ENCODE measurements around the gene MISFA. TPM values are rescaled to one million over a fixed set of nuclear protein-coding genes. Genes with fewer than 3 reads are reported as not detected.
"Not testable (repeated sequence)": the region's sequence is repeated elsewhere in the genome, so short reads cannot be mapped to it uniquely, and the experiment has no call there.

MISFA gene
- 10 to 100 TPM in 1 of 10 donors, 1 to 10 TPM in 9; 2.6 to 10.5 (median 4.4) TPM for polyA plus RNA-seq (ENCODE audit: insufficient read length in 10 of 10)
- long read RNA-seq, donor 1, partial matches to known transcripts: 0 of 6 reads
- long read RNA-seq, donor 1, other reads (novel, unspliced or antisense): 6 of 6 reads
- long read RNA-seq, donor 2: 0 reads
- long read RNA-seq, donor 3: 0 reads
- long read RNA-seq, donor 4: 0 reads
- long read RNA-seq, donor 5, partial matches to known transcripts: 19 of 24 reads
- long read RNA-seq, donor 5, other reads (novel, unspliced or antisense): 5 of 24 reads
- long read RNA-seq, donor 6: 0 reads
- long read RNA-seq, donor 7, partial matches to known transcripts: 21 of 21 reads
- long read RNA-seq, donor 7, other reads (novel, unspliced or antisense): 0 of 21 reads
- long read RNA-seq, donor 8: 0 reads
- long read RNA-seq, donor 9: 0 reads

DNA sequence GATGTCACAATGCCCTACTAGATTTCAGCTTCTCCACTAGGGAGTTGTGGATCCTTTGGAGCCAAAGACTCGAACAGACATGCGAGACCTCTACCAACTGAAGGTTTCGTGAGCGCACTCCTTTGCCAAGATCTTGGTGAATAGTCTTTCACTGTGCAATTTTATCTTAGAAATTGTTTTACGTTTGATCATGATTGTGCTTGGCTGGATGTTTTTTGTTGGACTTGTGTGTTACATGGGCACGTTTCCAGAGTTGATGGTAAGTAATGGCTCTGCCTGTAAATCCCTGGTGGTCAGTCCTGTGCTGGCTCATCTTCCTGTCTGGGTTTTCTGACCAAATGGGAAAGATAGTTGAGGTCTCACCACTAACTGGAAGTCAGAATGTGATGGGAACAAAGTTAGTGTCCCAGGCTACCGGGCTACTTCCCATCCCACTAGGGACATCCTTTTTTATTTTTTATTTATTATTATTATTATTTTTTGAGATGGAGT, at the start of gene MISFA:
Gene MISFA, plus strand, starts transcription at position 51 of the 492 bp plus-strand sequence. Its CDS starts 140 bp downstream, at position 191.
- no peak for DNase-seq

- DNase-seq: no peak
These were observed 36.4 kb upstream of the MISFA start for GRCh38 chr11:18563090-18563730.

- no peak for DNase-seq
These were observed 35.4 kb upstream of the MISFA start for GRCh38 chr11:18564149-18564548.

GRCh38 chr11:18566406-18566805, 33.2 kb upstream of the MISFA start:
- no peak for DNase-seq

GRCh38 chr11:18567081-18567480, 32.5 kb upstream of the MISFA start:
- DNase-seq: no peak

GRCh38 chr11:18575361-18575760, 24.2 kb upstream of the MISFA start:
- DNase-seq: no peak

- DNase-seq: no peak
These were observed 20.5 kb upstream of the MISFA start for GRCh38 chr11:18578975-18579598.

DNA sequence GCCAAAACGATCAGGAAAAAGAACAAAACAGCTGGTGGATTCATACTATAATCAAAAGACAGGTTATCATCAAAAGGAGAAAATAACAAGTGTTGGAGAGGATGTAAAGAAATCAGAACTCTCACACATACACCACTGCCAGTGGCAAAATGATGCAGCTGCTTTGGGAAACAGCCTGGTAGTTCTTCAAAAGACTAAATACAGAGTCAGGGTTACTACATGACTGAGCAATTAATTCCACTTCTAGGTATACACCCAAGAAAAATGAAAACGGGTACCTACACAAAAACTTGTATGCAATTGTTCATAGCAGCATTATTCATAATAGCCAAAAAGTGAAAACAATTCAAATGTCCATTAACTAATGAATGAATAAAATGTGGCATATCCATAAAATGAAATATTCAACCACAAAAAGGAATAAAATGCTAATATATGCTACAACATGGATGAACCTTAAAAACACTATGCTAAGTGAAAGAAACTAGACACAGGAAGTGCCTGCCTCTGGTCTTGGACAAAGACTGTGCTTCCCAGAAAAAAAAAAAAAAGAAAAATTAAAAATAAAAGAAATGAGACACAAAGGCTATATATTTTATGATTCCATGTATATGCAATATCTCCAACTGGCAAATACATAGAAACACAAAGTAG, 19.3 kb upstream of the MISFA start:
- DNase-seq: no peak

- no peak for DNase-seq
These were observed 17.8 kb upstream of the MISFA start for GRCh38 chr11:18581825-18582224.

GRCh38 chr11:18588297-18589252, 11.0 kb upstream of the MISFA start, which contains the start of gene UEVLD:
Gene UEVLD, minus strand, starts transcription at chr11:18588734. Its CDS starts 80 bp downstream, at chr11:18588654.
- DNase-seq: peak; percentile 89 to 97 (median 94)

DNA sequence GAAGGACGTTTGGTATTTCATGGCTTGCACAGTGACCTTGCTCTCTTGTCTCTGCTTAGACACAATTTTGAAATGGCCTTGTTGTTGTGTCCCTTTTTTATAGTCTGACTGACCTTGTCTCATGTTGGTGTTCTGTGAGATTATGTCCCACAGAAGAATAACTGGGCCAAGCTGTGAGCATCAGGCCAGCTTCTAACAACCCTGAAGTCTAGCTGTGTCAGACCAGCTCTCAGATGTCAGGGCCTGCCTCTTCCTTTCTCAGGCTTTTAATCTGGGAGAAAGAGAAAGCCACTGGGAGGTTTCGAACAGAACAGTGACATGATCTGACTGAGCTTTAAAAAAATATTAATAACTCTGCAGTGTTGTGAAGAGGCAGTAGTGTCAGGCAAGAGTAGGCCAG, 9.0 kb upstream of the MISFA start:
- no peak for DNase-seq

DNA sequence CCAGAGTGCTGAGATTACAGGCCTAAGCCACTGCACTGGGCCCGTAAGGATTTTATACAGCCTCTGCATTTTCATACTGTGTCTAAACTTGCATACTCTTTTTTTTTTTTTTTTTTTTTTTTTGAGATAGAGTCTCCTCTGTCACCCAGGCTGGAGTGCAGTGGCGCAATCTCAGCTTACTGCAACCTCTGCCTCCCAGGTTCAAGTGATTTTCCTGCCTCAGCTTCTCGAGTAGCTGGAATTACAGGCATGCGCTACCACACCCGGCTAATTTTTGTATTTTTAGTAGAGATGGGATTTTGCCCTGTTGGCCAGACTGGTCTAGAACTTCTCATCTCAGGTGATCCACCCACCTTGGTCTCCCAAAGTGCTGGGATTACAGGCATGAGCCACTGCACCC, 5.5 kb upstream of the MISFA start:
- not testable (repeated sequence) for DNase-seq

DNA sequence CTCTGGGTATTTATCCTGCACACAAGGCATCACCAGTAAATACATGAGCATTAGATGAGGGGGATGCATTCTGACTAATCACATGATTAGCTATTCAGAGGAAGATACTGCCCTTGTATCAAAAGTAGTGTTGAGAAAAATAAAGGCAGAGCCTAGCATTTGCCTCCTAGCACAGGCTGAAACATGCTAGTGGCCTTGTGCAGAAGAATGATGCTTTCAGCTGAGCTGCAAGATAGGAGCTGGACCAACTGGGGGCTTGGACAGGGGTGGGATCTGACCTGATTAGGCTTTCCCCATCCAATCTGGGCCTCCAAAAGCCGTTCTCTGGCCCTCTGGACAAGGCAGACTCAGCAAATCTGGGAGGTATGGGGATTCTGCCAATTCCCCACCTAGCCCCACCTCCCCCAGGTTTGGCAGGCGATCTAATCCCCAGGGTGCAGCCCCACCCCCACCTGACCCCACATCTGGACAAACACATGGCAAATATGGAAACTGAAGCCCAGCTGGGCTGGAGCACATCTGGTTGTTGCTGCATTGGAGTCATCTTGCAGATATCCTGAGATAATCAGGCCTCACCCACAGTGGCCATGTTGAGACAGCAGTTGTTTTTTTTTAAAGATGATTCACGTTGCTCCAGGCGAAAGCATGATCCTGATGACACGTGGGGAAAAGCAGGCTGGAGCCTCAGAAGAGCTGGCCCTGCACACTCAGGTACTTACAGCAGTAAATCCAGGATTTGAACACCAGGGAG, 4.4 kb upstream of the MISFA start:
- no peak for DNase-seq

DNA sequence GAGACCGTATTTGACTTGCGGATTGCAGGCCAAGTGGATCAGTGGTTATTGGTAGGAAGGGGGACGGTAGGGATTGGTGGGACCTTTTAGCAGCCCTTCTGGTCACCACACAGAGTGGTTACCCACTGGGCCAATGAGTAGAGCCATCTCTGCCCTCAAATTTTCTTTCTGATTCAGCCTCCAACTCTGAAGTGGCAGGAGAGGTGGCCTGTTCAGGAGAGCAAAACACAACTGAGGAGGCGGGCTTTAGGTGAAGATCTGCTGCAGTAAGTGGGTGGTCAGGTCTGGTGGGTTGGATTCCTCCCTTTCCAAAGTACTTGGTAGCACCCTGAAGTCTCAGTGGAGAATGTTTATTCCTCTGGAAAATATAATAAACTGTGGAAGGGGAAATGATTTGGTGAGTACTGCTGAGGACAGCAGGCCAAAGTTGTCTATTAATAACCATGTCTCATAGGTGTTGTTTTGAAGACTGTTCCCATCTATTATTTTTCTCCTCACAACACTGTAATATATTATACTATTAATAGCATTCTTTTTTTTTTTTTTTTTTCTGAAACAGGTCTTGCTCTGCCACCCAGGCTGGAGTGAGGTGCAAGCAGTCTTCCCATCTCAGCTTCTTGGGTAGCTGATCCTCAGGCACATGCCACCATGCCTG, 1.5 kb downstream of the MISFA start:
- DNase-seq: no peak

- no peak for DNase-seq
These were observed 8.8 kb downstream of the MISFA start for GRCh38 chr11:18608376-18608775.

DNA sequence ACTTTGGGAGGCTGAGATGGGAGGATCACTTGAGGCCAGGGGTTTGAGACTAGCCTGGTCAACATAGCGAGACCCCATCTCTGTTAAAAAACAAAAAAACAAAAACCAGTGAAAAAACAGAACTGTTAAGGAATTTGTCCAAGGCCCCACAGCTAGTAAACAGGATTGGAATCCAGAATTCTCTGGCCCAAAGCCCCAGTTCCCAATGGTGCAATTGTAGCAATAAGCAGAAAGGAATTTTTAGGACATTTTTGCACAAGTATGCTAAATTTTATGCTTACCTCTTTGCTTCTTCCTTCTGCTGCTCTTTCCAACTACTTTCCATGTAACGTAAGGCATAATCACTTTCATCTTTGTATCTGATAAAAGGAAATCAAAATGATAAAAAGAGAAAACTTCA, 11.6 kb downstream of the MISFA start:
- no peak for DNase-seq

- no peak for DNase-seq
These were observed 12.8 kb downstream of the MISFA start for GRCh38 chr11:18612394-18612793.

- no peak for DNase-seq
These were observed 15.1 kb downstream of the MISFA start for GRCh38 chr11:18614667-18615066.

DNA sequence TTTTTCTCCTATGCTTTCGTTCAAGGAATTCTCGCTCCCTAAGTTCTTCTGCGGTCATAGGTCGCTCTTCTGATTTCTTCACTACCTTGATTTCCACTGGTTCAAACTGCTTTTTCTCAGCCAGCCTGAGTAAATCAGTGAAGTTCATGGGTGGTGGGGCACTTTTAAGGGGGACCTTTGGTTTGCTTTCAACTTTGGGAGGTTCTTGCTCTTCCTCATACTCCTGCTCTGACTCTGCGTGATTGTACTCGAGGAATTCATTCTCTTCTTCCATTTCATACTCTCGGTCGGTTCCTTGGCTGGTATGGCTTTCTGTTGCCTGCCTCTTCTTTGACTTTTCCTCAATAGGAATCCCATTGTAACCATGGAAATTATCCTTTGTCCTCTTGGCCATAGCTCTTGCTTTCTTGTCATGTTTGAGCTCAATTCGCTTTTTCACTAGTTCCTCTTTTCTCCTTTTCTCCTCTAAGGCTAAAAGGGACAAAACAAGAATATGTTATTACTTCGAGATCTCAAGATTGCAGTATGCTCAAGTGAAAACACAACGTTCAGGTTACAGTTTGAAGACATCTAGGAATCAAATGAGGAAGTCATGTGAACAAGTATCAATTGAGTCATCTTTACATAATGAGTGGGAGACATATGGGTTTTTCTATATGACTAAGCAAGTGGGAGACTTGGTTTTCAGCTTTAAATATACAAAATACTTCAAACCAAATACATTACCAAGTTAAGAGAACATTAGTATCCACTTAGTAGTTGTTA, 16.2 kb downstream of the MISFA start:
- DNase-seq: no peak

Measured in muscle of back (tissue), 13 donors.